Adrenal gland (tissue), 5 donors: ENCODE results near the gene AZI2.

ENCODE experiments used
- POLR2A ChIP-seq, 2 donors: fragments of 450-650 bp; IDR thresholded peaks; one replicate each; pipeline ENCODE4 v1.6.1; 2017; ENCODE audit warnings: antibody characterized with exemption in 2 of 2, mild to moderate bottlenecking in 2 of 2, moderate library complexity in 1 of 2
- TF ChIP-seq, protein P1 (sequence below), 6 experiments: fragments of 450-650 bp in 4 of 6; fragments of 200-600 bp in 2 of 6; sonication (generic) in 1 of 6; IDR thresholded peaks; 1 replicate in 5 of 6; 2 replicates in 1 of 6; pipeline versions ENCODE4 v1.5.1 to v1.8.0; 2016 to 2021; ENCODE audit warnings: antibody characterized with exemption in 6 of 6, mild to moderate bottlenecking in 2 of 6, moderate library complexity in 1 of 6
- donor health status: DM: no; HTN: no; CAD: no.

- TF ChIP-seq, protein P1, sequence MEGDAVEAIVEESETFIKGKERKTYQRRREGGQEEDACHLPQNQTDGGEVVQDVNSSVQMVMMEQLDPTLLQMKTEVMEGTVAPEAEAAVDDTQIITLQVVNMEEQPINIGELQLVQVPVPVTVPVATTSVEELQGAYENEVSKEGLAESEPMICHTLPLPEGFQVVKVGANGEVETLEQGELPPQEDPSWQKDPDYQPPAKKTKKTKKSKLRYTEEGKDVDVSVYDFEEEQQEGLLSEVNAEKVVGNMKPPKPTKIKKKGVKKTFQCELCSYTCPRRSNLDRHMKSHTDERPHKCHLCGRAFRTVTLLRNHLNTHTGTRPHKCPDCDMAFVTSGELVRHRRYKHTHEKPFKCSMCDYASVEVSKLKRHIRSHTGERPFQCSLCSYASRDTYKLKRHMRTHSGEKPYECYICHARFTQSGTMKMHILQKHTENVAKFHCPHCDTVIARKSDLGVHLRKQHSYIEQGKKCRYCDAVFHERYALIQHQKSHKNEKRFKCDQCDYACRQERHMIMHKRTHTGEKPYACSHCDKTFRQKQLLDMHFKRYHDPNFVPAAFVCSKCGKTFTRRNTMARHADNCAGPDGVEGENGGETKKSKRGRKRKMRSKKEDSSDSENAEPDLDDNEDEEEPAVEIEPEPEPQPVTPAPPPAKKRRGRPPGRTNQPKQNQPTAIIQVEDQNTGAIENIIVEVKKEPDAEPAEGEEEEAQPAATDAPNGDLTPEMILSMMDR (IDR thresholded peaks at IDR 0.05) = peak; percentile 49 to 72 (median 62)
- no peak for TF ChIP-seq POLR2A (IDR thresholded peaks at IDR 0.05)
Measured at GRCh38 chr3:28286595-28286994, 62.0 kb downstream of the AZI2 start.
